HL-60 (cell line): ENCODE data around the gene GRK2.

ENCODE experiments used
- DNase-seq, 2 experiments: peaks; one replicate each; pipeline ENCODE4 v3.0.0-alpha.2; 2010 to 2020; ENCODE audit warnings: low read depth in 1 of 2, low spot score in 1 of 2
- H3K27ac ChIP-seq: fragments of 250-450 bp; sonication (Bioruptor Pico); replicated peaks from 2 replicates; pipeline ENCODE4 v1.5.1; 2020; ENCODE audit warnings: mild to moderate bottlenecking, moderate library complexity
- H3K27me3 ChIP-seq: fragments of 250-450 bp; sonication (Bioruptor Pico); 2 replicates; pipeline ENCODE4 v1.5.1; 2021; ENCODE audit warnings: mild to moderate bottlenecking, moderate library complexity; ENCODE audit not compliant: insufficient read depth, poor library complexity, severe bottlenecking
- H3K4me3 ChIP-seq: replicated peaks from 2 replicates; pipeline ENCODE4 v1.5.1; 2011; ENCODE audit warnings: mild to moderate bottlenecking, control low read depth, low read length; ENCODE audit not compliant: insufficient read depth
- GABPA ChIP-seq: IDR thresholded peaks from 2 replicates; pipeline ENCODE4 v1.6.1; 2012; ENCODE audit warnings: low read depth
- POLR2AphosphoS5 ChIP-seq: IDR thresholded peaks from 2 replicates; pipeline ENCODE4 v1.6.1; 2012; ENCODE audit warnings: low read depth
- SPI1 ChIP-seq: IDR thresholded peaks from 2 replicates; pipeline ENCODE4 v1.6.1; 2012; ENCODE audit warnings: low read depth, mild to moderate bottlenecking, borderline replicate concordance
- TF ChIP-seq, protein P1 (sequence below): IDR thresholded peaks from one replicate; pipeline ENCODE4 v1.5.1; 2011; ENCODE audit warnings: low read length, control low read depth, inconsistent platforms; ENCODE audit not compliant: insufficient read depth
- TF ChIP-seq, protein P2 (sequence below): IDR thresholded peaks from 2 replicates; pipeline ENCODE4 v1.6.1; 2012; ENCODE audit warnings: low read depth; ENCODE audit not compliant: insufficient replicate concordance

The GRK2 gene

DNA sequence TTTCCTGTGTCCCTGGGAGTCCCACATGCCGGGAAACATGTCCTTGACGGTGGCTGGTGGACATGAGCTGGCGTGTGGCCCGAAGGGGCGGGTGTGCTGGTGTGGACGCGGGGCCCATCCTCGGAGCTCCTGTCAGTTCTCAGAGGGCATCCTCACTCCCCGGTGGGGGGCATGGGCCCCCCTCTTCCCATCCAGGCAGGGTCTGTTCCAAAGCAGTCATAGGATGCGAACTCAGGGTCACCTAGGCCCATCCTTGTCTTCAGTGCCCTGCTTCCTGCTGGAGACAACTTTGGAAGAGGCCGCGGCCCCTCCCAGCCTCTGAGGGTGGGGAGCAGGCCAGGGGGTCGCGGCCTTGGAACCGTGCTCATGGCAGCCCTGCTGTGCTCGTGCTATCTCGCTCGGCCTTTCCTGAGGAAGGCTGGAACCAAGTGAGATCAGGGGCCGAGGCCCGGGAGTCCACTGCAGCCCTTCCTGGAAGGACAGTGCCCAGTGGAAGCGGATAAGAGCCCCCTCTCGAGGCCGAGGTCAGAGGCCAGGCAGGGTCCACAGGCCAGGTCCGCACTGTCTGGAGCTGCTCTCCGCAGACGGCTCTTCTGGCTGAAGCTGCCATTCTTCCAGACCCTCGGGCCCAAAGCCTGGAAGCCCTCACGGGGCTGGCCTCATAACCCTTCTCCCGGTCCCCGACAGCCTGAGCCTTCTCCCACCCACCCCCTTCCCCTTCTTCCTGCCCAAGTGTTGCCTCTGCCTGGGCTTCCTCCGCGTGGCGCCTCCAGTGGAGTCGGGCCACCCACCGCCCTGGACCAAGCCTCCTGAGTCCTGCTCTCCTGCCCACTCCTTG is 8.7 kb downstream of the GRK2 start:
- TF ChIP-seq, protein P1, sequence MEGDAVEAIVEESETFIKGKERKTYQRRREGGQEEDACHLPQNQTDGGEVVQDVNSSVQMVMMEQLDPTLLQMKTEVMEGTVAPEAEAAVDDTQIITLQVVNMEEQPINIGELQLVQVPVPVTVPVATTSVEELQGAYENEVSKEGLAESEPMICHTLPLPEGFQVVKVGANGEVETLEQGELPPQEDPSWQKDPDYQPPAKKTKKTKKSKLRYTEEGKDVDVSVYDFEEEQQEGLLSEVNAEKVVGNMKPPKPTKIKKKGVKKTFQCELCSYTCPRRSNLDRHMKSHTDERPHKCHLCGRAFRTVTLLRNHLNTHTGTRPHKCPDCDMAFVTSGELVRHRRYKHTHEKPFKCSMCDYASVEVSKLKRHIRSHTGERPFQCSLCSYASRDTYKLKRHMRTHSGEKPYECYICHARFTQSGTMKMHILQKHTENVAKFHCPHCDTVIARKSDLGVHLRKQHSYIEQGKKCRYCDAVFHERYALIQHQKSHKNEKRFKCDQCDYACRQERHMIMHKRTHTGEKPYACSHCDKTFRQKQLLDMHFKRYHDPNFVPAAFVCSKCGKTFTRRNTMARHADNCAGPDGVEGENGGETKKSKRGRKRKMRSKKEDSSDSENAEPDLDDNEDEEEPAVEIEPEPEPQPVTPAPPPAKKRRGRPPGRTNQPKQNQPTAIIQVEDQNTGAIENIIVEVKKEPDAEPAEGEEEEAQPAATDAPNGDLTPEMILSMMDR = no peak
- TF ChIP-seq GABPA (no peak), POLR2AphosphoS5 (peak; percentile 24; the same call in 1 of the 2 replicates)

DNA sequence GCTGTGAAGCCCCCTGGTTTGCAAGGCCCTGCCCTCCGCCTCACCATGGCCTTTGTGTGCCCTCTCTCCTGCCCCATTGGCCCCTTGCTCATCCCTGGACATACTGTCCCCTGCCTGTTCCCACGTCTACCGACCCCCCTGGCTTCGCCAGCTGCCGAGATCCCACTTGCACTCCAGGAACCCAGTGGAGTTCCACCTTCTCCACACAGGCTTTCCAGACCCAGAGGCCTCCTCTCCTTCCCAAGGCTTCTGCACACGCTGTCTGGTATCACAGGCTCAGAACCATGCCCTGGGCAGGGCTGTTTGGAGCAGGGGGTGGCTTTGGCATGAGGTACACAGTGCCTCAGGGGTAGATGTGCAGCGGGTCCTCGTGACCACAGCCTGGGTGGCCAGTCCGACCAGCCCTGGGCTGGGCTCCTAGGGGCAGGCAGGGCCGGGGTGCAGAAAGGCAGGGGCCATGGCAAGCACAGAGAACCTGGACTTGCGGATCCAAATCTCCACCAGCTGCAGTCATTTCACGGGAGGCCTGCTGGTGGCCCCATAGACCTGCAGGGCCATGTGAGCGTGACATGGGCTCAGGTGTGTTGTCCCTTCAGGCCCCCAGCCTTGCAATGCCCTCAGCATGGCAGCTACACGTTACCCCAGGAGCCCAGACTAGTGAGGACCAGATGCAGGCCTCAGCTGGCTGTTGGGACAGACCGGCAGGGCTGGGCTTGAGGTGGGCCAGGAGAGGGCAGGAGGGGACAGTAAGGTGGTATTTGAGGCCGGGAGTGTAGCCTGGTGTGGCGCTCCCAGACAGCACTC is 9.5 kb downstream of the GRK2 start:
- Histone ChIP-seq H3K4me3 (no peak overlapping the region), H3K27ac (peak overlapping the region; percentile 100)

More for the DNA sequence above, 8.7 kb downstream of the GRK2 start:
- no peak overlapping the region for H3K4me3 ChIP-seq
- H3K27ac ChIP-seq = peak overlapping the region; percentile 100
- H3K27me3 ChIP-seq = no peaks in the 10 kb centered on the region
- no peak for DNase-seq

DNA sequence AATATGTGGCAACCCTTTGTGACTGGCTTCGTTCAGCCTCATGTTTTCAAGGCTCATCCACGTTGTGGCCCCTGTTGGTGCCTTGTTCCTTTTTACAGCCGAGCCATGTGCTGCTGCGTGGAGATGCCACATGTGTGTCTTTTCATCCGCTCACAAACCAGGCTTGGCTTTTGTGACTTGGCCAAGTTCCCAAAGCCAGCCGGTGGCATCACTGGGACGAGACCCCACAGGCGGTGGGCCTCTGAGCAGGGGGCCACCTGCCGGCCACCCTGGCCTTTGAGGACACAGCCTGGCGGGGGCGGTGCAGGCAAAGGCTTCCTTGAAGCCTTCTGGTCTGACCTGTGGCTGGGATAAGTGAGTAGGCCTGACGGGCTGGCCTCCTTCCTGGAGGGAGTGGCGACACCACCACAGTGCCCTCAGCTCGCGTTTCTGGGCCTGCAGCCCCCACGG is 10.5 kb downstream of the GRK2 start:
- DNase-seq = peak; percentile 88 to 96
- no peak overlapping the region for H3K4me3 ChIP-seq
- TF ChIP-seq, protein P1 = peak; percentile 28
- TF ChIP-seq GABPA (no peak), POLR2AphosphoS5 (peak; percentile 90)
- H3K27me3 ChIP-seq = no peaks in the 10 kb centered on the region
- peak overlapping the region; percentile 100 for H3K27ac ChIP-seq

More for the DNA sequence above, 9.5 kb downstream of the GRK2 start:
- no peaks in the 10 kb centered on the region for H3K27me3 ChIP-seq
- DNase-seq = no peak
- no peak for TF ChIP-seq GABPA
- TF ChIP-seq SPI1 = no peak
- TF ChIP-seq POLR2AphosphoS5 = peak; percentile 42

DNA sequence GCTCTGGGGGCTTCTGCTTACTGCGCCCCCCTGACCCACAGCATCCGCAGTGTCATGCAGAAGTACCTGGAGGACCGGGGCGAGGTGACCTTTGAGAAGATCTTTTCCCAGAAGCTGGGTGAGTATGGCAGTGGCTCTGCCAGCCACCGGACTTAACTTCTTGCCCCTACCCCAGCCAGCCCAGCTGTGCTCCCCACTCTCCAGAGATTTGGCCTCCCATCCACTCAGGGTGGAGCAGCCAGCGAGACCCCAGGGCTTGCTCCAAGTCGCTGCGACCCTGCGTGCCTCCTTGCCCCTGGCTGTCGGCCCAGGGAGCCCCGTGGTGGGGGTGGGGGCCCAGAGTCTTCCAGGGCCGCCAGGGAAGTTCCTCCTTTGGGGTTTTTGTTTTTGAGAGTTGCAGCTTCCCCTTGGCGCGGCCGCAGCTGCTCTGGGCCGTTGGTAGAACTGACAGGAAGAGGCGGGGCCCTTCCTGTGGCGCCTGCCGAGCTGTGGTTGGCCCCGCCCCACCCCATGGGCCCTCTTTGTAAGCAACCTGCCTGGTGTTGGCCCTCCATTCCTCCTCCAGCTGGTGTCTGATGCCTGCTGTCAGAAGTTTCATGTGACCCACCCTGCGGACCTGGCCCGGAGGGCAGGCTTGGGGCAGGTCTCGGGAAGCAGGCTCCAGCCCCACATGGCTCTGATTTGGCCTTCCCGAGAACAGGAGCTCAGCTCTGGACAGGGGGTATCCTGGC is 11.1 kb downstream of the GRK2 start:
- H3K27me3 ChIP-seq = no peaks in the 10 kb centered on the region
- H3K4me3 ChIP-seq = peak overlapping the region; percentile 22
- peak; percentile 98 to 99 for DNase-seq
- TF ChIP-seq, protein P1 = no peak
- TF ChIP-seq, protein P2, sequence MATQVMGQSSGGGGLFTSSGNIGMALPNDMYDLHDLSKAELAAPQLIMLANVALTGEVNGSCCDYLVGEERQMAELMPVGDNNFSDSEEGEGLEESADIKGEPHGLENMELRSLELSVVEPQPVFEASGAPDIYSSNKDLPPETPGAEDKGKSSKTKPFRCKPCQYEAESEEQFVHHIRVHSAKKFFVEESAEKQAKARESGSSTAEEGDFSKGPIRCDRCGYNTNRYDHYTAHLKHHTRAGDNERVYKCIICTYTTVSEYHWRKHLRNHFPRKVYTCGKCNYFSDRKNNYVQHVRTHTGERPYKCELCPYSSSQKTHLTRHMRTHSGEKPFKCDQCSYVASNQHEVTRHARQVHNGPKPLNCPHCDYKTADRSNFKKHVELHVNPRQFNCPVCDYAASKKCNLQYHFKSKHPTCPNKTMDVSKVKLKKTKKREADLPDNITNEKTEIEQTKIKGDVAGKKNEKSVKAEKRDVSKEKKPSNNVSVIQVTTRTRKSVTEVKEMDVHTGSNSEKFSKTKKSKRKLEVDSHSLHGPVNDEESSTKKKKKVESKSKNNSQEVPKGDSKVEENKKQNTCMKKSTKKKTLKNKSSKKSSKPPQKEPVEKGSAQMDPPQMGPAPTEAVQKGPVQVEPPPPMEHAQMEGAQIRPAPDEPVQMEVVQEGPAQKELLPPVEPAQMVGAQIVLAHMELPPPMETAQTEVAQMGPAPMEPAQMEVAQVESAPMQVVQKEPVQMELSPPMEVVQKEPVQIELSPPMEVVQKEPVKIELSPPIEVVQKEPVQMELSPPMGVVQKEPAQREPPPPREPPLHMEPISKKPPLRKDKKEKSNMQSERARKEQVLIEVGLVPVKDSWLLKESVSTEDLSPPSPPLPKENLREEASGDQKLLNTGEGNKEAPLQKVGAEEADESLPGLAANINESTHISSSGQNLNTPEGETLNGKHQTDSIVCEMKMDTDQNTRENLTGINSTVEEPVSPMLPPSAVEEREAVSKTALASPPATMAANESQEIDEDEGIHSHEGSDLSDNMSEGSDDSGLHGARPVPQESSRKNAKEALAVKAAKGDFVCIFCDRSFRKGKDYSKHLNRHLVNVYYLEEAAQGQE = no peak
- peak; percentile 87; the same call in 1 of the 2 replicates for TF ChIP-seq SPI1
- TF ChIP-seq POLR2AphosphoS5 = peak; percentile 88
- peak; percentile 63 for TF ChIP-seq GABPA
- peak overlapping the region; percentile 100 for H3K27ac ChIP-seq
